Skeletal muscle satellite cell (primary cell): ENCODE data around the gene DNAAF1.

Source experiments
- H3K27me3 ChIP-seq: 2 replicates; pipeline ENCODE4 v1.7.0; 2013; ENCODE audit warnings: low read length; ENCODE audit not compliant: control insufficient read depth, insufficient read depth
- H3K36me3 ChIP-seq: 2 replicates; pipeline ENCODE4 v1.7.0; 2013; ENCODE audit warnings: mild to moderate bottlenecking, control low read depth, low read length; ENCODE audit not compliant: insufficient read depth
- H3K4me1 ChIP-seq: 2 replicates; pipeline ENCODE4 v1.7.0; 2013; ENCODE audit warnings: low read length; ENCODE audit not compliant: control insufficient read depth, insufficient read depth
- H3K4me2 ChIP-seq: 2 replicates; pipeline ENCODE4 v1.7.0; 2013; ENCODE audit warnings: mild to moderate bottlenecking, low read length
- H3K4me3 ChIP-seq: 2 replicates; pipeline ENCODE4 v1.7.0; 2013; ENCODE audit warnings: low read length
- H3K9ac ChIP-seq: 2 replicates; pipeline ENCODE4 v1.7.0; 2013; ENCODE audit warnings: mild to moderate bottlenecking, low read depth, low read length, moderate library complexity
- H3K9me3 ChIP-seq: replicated peaks from 2 replicates; pipeline ENCODE4 v1.7.0; 2013; ENCODE audit warnings: mild to moderate bottlenecking, control low read depth, low read length

DNAAF1 gene

GRCh38 chr16:84132527-84133285 lies 12.4 kb upstream of the DNAAF1 start:
- Histone ChIP-seq H3K36me3 (peaks cover 9% of the 10 kb centered on the region), H3K27me3 (no peaks in the 10 kb centered on the region), H3K9ac (no peak overlapping the region), H3K4me3 (no peak overlapping the region), H3K4me2 (no peak overlapping the region), H3K4me1 (no peaks in the 10 kb centered on the region), H3K9me3 (no peaks in the 10 kb centered on the region)

- H3K4me2 ChIP-seq, result no peak overlapping the region
- H3K9me3 ChIP-seq, result no peaks in the 10 kb centered on the region
- H3K36me3 ChIP-seq, result no peaks in the 10 kb centered on the region
- H3K27me3 ChIP-seq, result no peaks in the 10 kb centered on the region
- no peak overlapping the region for H3K4me3 ChIP-seq
- no peak overlapping the region for H3K9ac ChIP-seq
- no peaks in the 10 kb centered on the region for H3K4me1 ChIP-seq
These were observed 8.6 kb upstream of the DNAAF1 start for GRCh38 chr16:84136331-84137125.

GRCh38 chr16:84137287-84137686 lies 7.8 kb upstream of the DNAAF1 start:
- H3K4me2 ChIP-seq, result no peak overlapping the region
- H3K9me3 ChIP-seq, result no peaks in the 10 kb centered on the region
- no peaks in the 10 kb centered on the region for H3K27me3 ChIP-seq
- H3K9ac ChIP-seq, result no peak overlapping the region
- H3K4me1 ChIP-seq, result no peaks in the 10 kb centered on the region
- no peak overlapping the region for H3K4me3 ChIP-seq
- H3K36me3 ChIP-seq, result no peaks in the 10 kb centered on the region

GRCh38 chr16:84137769-84138357 lies 7.2 kb upstream of the DNAAF1 start:
- Histone ChIP-seq H3K27me3 (no peaks in the 10 kb centered on the region), H3K36me3 (no peaks in the 10 kb centered on the region), H3K9ac (no peak overlapping the region), H3K4me2 (no peak overlapping the region), H3K9me3 (no peaks in the 10 kb centered on the region), H3K4me3 (no peak overlapping the region), H3K4me1 (no peaks in the 10 kb centered on the region)

GRCh38 chr16:84138500-84138823 lies 6.6 kb upstream of the DNAAF1 start:
- H3K4me1 ChIP-seq, result no peaks in the 10 kb centered on the region
- no peaks in the 10 kb centered on the region for H3K9me3 ChIP-seq
- no peak overlapping the region for H3K4me3 ChIP-seq
- H3K4me2 ChIP-seq, result no peak overlapping the region
- H3K27me3 ChIP-seq, result no peaks in the 10 kb centered on the region
- H3K36me3 ChIP-seq, result no peaks in the 10 kb centered on the region
- H3K9ac ChIP-seq, result no peak overlapping the region

GRCh38 chr16:84138824-84139627 lies 6.1 kb upstream of the DNAAF1 start:
- Histone ChIP-seq H3K9ac (no peak overlapping the region), H3K4me1 (no peaks in the 10 kb centered on the region), H3K36me3 (no peaks in the 10 kb centered on the region), H3K4me2 (no peak overlapping the region), H3K4me3 (no peak overlapping the region), H3K9me3 (no peaks in the 10 kb centered on the region), H3K27me3 (no peaks in the 10 kb centered on the region)

- Histone ChIP-seq H3K4me2 (no peak overlapping the region), H3K4me1 (no peaks in the 10 kb centered on the region), H3K9me3 (no peaks in the 10 kb centered on the region), H3K36me3 (no peaks in the 10 kb centered on the region), H3K9ac (no peak overlapping the region), H3K27me3 (no peaks in the 10 kb centered on the region), H3K4me3 (no peak overlapping the region)
These were observed 5.4 kb upstream of the DNAAF1 start for GRCh38 chr16:84139628-84140258.

- Histone ChIP-seq H3K9ac (no peak overlapping the region), H3K36me3 (no peaks in the 10 kb centered on the region), H3K4me3 (no peak overlapping the region), H3K4me1 (no peaks in the 10 kb centered on the region), H3K9me3 (no peaks in the 10 kb centered on the region), H3K4me2 (no peak overlapping the region), H3K27me3 (no peaks in the 10 kb centered on the region)
These were observed 3.9 kb upstream of the DNAAF1 start for GRCh38 chr16:84141143-84141670.

- Histone ChIP-seq H3K36me3 (no peaks in the 10 kb centered on the region), H3K9ac (no peak overlapping the region), H3K27me3 (peaks cover 10% of the 10 kb centered on the region), H3K4me1 (no peaks in the 10 kb centered on the region), H3K9me3 (no peaks in the 10 kb centered on the region), H3K4me2 (no peak overlapping the region), H3K4me3 (no peak overlapping the region)
These were observed 2.0 kb upstream of the DNAAF1 start for GRCh38 chr16:84143081-84143480.

GRCh38 chr16:84143784-84144199 lies 1.3 kb upstream of the DNAAF1 start:
- Histone ChIP-seq H3K27me3 (peaks cover 12% of the 10 kb centered on the region), H3K4me3 (peak overlapping the region; percentile 99), H3K36me3 (no peaks in the 10 kb centered on the region), H3K4me2 (peak overlapping the region; percentile 98), H3K9me3 (no peaks in the 10 kb centered on the region), H3K4me1 (no peaks in the 10 kb centered on the region), H3K9ac (peak overlapping the region; percentile 85)
